GM12865 (cell line): ENCODE measurements around the gene ADAM33.

Experiments
- DNase-seq: peaks from one replicate; pipeline ENCODE4 v3.0.0; 2010; ENCODE audit warnings: low read depth
- H3K4me3 ChIP-seq: 2 replicates; pipeline ENCODE4 v1.5.1; 2011; ENCODE audit warnings: mild to moderate bottlenecking, low read depth, low read length, control low read depth
- TF ChIP-seq, protein P1 (sequence below): IDR thresholded peaks from 2 replicates; pipeline ENCODE4 v1.5.1; 2011; ENCODE audit warnings: low read length, control low read depth, low read depth, inconsistent platforms; ENCODE audit not compliant: insufficient read depth; ENCODE audit errors: missing control alignments

The ADAM33 gene

GRCh38 chr20:3681931-3682781 is at the start of gene ADAM33:
TSS of gene ADAM33 (minus strand) at chr20:3682010. CDS start at chr20:3682004, 6 bp downstream.
- no peak for DNase-seq
- TF ChIP-seq, protein P1, sequence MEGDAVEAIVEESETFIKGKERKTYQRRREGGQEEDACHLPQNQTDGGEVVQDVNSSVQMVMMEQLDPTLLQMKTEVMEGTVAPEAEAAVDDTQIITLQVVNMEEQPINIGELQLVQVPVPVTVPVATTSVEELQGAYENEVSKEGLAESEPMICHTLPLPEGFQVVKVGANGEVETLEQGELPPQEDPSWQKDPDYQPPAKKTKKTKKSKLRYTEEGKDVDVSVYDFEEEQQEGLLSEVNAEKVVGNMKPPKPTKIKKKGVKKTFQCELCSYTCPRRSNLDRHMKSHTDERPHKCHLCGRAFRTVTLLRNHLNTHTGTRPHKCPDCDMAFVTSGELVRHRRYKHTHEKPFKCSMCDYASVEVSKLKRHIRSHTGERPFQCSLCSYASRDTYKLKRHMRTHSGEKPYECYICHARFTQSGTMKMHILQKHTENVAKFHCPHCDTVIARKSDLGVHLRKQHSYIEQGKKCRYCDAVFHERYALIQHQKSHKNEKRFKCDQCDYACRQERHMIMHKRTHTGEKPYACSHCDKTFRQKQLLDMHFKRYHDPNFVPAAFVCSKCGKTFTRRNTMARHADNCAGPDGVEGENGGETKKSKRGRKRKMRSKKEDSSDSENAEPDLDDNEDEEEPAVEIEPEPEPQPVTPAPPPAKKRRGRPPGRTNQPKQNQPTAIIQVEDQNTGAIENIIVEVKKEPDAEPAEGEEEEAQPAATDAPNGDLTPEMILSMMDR: no peak
- H3K4me3 ChIP-seq: no peak within 1 kb of the TSS

DNA sequence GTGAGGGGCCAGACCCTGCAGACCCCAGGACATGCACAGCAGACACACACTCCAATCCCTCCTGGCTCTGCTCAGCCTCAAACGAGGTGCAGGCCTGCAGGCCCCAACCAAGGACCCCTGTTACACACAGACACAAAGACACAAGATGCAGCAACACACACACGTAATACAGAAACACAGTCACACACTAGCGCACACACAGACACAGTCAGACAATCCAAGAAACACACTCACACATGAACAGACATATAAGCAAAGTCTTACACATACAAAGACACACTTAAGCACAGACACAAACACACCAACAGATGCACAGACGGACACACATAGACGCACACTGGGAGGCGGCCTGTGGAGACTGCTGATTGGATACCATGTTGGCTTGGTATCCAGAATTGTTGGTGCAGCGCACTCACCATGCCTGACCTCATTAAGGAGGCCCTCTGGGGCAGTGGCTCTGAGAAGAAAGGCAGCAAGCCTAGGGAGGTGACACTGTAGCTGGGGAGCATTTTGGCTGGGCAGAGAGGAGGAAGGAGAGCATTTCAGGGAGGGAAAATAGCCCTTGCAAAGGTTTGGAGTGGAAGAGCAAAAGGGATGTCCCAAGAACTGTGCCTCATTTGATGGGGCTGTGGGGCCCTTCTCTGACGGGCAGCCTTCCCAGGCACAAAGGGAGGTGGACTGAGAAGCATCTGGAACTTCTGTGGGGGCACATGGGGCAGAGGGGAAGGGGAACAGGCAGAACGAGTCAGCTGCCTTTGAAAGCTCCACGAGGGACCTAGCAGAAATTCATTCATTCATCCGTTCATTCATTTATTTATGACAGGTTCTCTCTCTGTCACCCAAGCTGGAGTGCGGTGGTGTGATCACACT is 49.2 kb upstream of the ADAM33 start:
- DNase-seq: no peak
- H3K4me3 ChIP-seq: no peak overlapping the region
- TF ChIP-seq, protein P1: no peak

- TF ChIP-seq, protein P1: no peak
- H3K4me3 ChIP-seq: no peak overlapping the region
- DNase-seq: no peak
Measured at GRCh38 chr20:3729811-3730540, 48.2 kb upstream of the ADAM33 start.

DNA sequence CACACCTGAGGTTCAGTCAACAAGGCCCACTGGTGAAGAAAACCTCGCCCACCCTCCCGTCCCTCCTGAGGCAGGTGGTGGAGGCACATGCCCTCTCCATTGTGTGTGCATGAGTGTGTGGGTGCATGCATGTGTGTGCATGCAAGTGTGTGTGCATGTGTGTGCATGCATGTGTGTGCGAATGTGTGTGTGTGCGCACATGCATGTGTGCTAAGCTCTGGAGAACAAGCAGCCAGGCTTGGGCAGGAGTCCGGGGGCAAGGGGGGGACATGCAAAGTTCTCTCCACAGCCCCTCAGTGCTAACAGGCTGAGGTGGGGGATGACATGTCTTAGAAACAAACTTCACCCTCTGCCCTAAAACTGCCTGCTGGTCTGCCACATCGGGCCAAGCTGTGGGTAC is 47.6 kb upstream of the ADAM33 start:
- TF ChIP-seq, protein P1: no peak
- no peak for DNase-seq
- no peak overlapping the region for H3K4me3 ChIP-seq

DNA sequence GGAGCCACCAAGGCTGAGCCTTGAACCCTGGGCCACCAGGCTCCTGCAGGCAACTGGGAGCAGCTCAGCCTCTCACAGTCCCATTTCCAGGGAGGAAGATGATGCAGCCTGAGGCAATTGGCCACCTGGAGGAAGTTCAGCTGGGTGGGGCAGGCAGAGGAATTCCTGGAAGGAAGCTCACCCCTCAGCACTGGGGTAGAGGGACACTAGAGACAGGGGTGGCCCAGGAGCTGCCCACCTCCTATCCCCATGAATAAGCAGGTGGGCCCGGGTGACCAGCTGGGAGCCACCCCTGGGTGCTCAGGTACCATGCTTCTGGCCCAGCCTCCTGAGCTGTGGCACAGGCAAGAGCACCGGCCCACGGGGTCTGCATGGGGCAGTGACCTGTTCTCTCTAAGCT is 47.1 kb upstream of the ADAM33 start:
- no peak overlapping the region for H3K4me3 ChIP-seq
- TF ChIP-seq, protein P1: no peak
- DNase-seq: no peak

GRCh38 chr20:3728354-3728753 is 46.5 kb upstream of the ADAM33 start:
- H3K4me3 ChIP-seq: no peak overlapping the region
- TF ChIP-seq, protein P1: no peak
- DNase-seq: no peak
